Heart right ventricle (tissue), 16 donors: ENCODE results near the gene ZNF543. TPM values are rescaled to one million over a fixed set of nuclear protein-coding genes. Genes with fewer than 3 reads are reported as not detected.
"Not testable (repeated sequence)": the region's sequence is repeated elsewhere in the genome, so short reads cannot be mapped to it uniquely, and the experiment has no call there.

Experiments
- ATAC-seq, 8 donors: fragments of 200-7000 bp; cut with Tn5 transposase; one replicate each; pipeline ENCODE4 v1.9.1; 2020; ENCODE audit warnings: mild to moderate bottlenecking in 8 of 8, moderate library complexity in 8 of 8, moderate number of reproducible peaks in 1 of 8
- DNase-seq, 2 donors: peaks; one replicate each; pipeline ENCODE4 v3.0.0-alpha.2; 2020
- H3K27ac ChIP-seq, 10 donors: fragments of 200-600 bp; sonication (generic) in 2 of 10; one replicate each; pipeline versions ENCODE4 v1.5.0 to v1.8.0; 2020 to 2022; ENCODE audit warnings: mild to moderate bottlenecking in 3 of 10
- H3K27me3 ChIP-seq, 7 donors: fragments of 200-600 bp; one replicate each; pipeline ENCODE4 v1.8.0; 2021 to 2022; ENCODE audit warnings: mild to moderate bottlenecking in 2 of 7
- H3K36me3 ChIP-seq, 9 donors: fragments of 200-600 bp; sonication (generic) in 1 of 9; one replicate each; pipeline versions ENCODE4 v1.5.0 to v1.8.0; 2020 to 2022; ENCODE audit warnings: mild to moderate bottlenecking in 2 of 9
- H3K4me1 ChIP-seq, 9 donors: fragments of 200-600 bp; sonication (generic) in 1 of 9; one replicate each; pipeline versions ENCODE4 v1.5.0 to v1.8.0; 2020 to 2022; ENCODE audit warnings: mild to moderate bottlenecking in 4 of 9
- H3K4me3 ChIP-seq, 10 donors: fragments of 200-600 bp; sonication (generic) in 2 of 10; one replicate each; pipeline versions ENCODE4 v1.5.0 to v1.8.0; 2020 to 2022; ENCODE audit warnings: mild to moderate bottlenecking in 7 of 10, moderate library complexity in 2 of 10
- H3K9me3 ChIP-seq, 11 donors: fragments of 200-600 bp in 10 of 11; sonication (generic) in 2 of 11; one replicate each; pipeline versions ENCODE4 v1.5.0 to v1.8.0; 2013 to 2022; ENCODE audit warnings: mild to moderate bottlenecking in 2 of 11, control low read depth in 1 of 11, moderate library complexity in 1 of 11
- WGBS, 2 donors: extraction: QIAGEN DNeasy Blood & Tissue Kit; methylation state at CpG; one replicate each; pipeline ENCODE4 v1.1.7; 2013; ENCODE audit warnings: inconsistent platforms in 1 of 2; 5-methylcytosine and 5-hydroxymethylcytosine counted together
- intact Hi-C, 10 donors: fragments of 100-400 bp; cut with DNase I; formaldehyde crosslinking; loops; one replicate each; pipeline versions ENCODE4 v1.11.1 to v1.14.2; 2022
- polyA plus RNA-seq, 2 donors: library from polyadenylated mRNA; stranded (reverse); fragments of 200-250 nt; gene quantifications; one replicate each; pipeline ENCODE4 v1.2.3, GENCODE V29; 2013
- total RNA-seq, 10 donors: library from RNA; stranded (reverse); fragmentation: NEBNext Ultra II Directional in 3 of 10; extraction: Animal tissue kit (Norgen Biotek cat#: 25700) in 3 of 10; gene quantifications; one replicate each; pipeline versions ENCODE4 v1.2.1 to v1.2.4, GENCODE V29; 2021 to 2023
- TF ChIP-seq, protein P1 (sequence below), 9 donors: fragments of 200-600 bp; sonication (generic) in 2 of 9; IDR thresholded peaks; one replicate each; pipeline versions ENCODE4 v1.5.0 to v1.8.0; 2021 to 2022; ENCODE audit warnings: antibody characterized with exemption in 9 of 9, mild to moderate bottlenecking in 5 of 9, moderate library complexity in 1 of 9
- donor health status: Arrhythmogenic right ventricular cardiomyopathy.
- donor health status: ischemic (EF 13 %, LVEDD 7.1; RV severe dilation, severe dysfunction).
- donor health status: healthy with polysubstance abuse.
- donor health status: DM: no; HTN: yes; CAD: no.
- donor health status: DM: no; HTN: no; CAD: no.
- donor health status: ischemic (EF 25% LVEDD 6.9; RV normal size, moderate dysfunction).
- donor health status: ischemic (EF 25% LVEDD 5.7; RV mildly dilated, moderate dysfunction).
- donor health status: healthy.
- donor health status: DM: yes; HTN: yes; CAD: no.
- donor health status: Ischemic cardiomyopathy.
- donor health status: ischemic (EF 35%, LVEDD 5.7; RV mildly dilated, moderate dysfunction).
- donor health status: nonischemic (EF 11% LVEDD 7.7; RV severe dilation, severe dysfunction).
- donor health status: DM: yes; HTN: yes; CAD: no.
- donor health status: PGD.
- donor health status: ischemic (EF 29% LVEDD 5.4; RV normal size, mild dysfunction).
- donor health status: nonischemic (EF 23%, LVEDD 6.1; RV moderate dilation, normal function).

ZNF543 gene
- total and polyA plus RNA-seq, 12 donors = 0.86 to 9.2 (median 6.9) TPM

DNA sequence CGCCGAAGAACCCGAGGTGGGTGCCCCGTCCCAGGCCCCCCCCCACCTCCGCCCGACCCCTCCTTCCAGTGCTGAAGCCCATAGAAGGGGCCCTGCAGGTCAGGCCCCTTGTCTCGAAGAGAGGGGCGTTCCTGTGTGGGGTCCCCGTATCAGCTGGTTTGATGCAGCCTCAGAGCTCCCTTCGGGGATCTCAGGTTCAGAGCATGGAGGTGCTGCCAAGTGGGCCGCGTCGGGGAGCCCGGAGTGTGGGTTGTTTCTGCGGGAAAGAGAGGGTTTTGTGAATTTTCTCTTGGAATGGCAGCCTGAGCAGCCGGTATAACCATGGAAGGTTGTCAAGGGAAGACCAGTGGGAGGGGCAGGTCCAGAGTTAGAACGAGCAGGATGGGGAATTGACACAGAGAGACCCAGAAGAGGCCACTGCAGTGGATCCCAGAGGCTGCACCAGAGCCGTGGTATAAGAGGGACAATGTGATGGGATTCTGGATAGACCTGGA, 43.5 kb downstream of the ZNF543 start:
- peak overlapping the region; percentile 70 to 99 (median 96) for H3K27ac ChIP-seq
- DNase-seq (no peak), ATAC-seq (peak in 6 of 8 donors; percentile 0 to 21 (median 12))
- peak overlapping the region; percentile 67 to 94 (median 82) for H3K4me3 ChIP-seq
- TF ChIP-seq, protein P1, sequence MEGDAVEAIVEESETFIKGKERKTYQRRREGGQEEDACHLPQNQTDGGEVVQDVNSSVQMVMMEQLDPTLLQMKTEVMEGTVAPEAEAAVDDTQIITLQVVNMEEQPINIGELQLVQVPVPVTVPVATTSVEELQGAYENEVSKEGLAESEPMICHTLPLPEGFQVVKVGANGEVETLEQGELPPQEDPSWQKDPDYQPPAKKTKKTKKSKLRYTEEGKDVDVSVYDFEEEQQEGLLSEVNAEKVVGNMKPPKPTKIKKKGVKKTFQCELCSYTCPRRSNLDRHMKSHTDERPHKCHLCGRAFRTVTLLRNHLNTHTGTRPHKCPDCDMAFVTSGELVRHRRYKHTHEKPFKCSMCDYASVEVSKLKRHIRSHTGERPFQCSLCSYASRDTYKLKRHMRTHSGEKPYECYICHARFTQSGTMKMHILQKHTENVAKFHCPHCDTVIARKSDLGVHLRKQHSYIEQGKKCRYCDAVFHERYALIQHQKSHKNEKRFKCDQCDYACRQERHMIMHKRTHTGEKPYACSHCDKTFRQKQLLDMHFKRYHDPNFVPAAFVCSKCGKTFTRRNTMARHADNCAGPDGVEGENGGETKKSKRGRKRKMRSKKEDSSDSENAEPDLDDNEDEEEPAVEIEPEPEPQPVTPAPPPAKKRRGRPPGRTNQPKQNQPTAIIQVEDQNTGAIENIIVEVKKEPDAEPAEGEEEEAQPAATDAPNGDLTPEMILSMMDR (IDR thresholded peaks at IDR 0.05) = no peak
- peaks cover 0 to 74% (median 0%) of the 10 kb centered on the region in 11 donors for H3K9me3 ChIP-seq
- H3K36me3 ChIP-seq = peaks cover 0 to 29% (median 3%) of the 10 kb centered on the region in 9 donors
- intact Hi-C loops = loop anchor here in 5 of 10 donors (1.0 to 10.0 kb wide), 6 partner anchors 12 to 689 kb away; partner anchors contain the start of genes ZNF548 (in 4 of the 5), ZNF543 (in 2 of the 5), ZNF304 (in 1 of the 5) and ZNF460 (in 1 of the 5)
- peaks cover 4 to 51% (median 28%) of the 10 kb centered on the region in 9 donors for H3K4me1 ChIP-seq
- no peaks in the 10 kb centered on the region for H3K27me3 ChIP-seq
- WGBS, 2 donors = 1% methylated on average over 12 to 18 of the region's 18 CpGs

DNA sequence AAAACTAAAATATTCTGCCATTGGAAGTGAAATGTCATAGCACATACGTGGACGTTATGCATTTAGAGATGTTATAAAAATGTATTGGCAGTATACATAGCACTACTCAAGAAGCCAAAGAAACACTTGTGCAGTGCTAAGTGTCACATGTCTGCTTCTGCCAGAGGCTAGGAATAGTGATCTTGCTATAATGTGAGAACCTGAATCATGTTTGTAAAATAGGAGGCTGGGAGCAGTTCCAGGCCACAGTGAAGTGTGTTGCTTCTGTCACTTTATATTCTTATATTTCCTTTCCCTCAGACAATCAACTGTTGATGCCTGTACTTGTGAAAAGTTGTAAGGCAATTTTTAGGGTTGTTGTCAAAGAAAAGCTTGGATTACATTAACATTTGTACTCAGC, 46.5 kb downstream of the ZNF543 start:
- no peak for ATAC-seq
- no peak overlapping the region for H3K27ac ChIP-seq

DNA sequence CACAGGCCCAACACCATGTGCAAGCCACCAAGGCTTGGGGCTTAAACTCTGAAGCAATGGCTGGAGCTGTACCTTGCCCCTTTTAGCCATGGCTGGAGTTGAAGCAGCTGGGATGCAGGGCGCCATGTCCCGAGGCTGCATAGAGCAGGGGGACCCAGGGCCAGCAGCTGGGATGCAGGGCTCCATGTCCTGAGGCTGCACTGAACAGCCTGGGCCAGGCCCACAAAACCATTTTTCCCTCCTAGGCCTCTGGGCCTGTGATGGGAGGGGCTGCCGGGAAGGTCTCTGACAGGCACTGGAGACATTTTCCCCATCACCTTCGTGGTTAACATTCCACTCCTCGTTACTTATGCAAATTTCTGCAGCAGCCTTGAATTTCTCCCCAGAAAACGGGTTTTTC, 53.9 kb downstream of the ZNF543 start:
- H3K36me3 ChIP-seq = peaks cover 4 to 83% (median 55%) of the 10 kb centered on the region in 9 donors
- H3K4me1 ChIP-seq = no peaks in the 10 kb centered on the region
- WGBS, 2 donors = 96% methylated on average over 6 of the region's 6 CpGs
- H3K27me3 ChIP-seq = no peaks in the 10 kb centered on the region
- no peak overlapping the region for H3K27ac ChIP-seq
- no peak overlapping the region for H3K4me3 ChIP-seq
- intact Hi-C loops = no loop called here
- TF ChIP-seq, protein P1 (IDR thresholded peaks at IDR 0.05) = no peak
- H3K9me3 ChIP-seq = peaks cover 0 to 53% (median 23%) of the 10 kb centered on the region in 11 donors
- DNase-seq = no peak
- no peak for ATAC-seq

More for the DNA sequence above, 46.5 kb downstream of the ZNF543 start:
- H3K4me3 ChIP-seq = no peak overlapping the region
- peaks cover 0 to 27% (median 0%) of the 10 kb centered on the region in 9 donors for H3K36me3 ChIP-seq
- TF ChIP-seq, protein P1 (IDR thresholded peaks at IDR 0.05) = no peak
- intact Hi-C loops = loop anchor here in 1 of 10 donors (10.0 kb wide), 1 partner anchor 692 kb away; the partner anchor contains the start of gene ZNF835
- DNase-seq = no peak
- H3K9me3 ChIP-seq = peaks cover 0 to 44% (median 0%) of the 10 kb centered on the region in 11 donors
- 90 to 91% methylated on average over 2 of the region's 2 CpGs for WGBS, 2 donors
- H3K4me1 ChIP-seq = peaks cover 4 to 41% (median 21%) of the 10 kb centered on the region in 9 donors
- no peaks in the 10 kb centered on the region for H3K27me3 ChIP-seq

DNA sequence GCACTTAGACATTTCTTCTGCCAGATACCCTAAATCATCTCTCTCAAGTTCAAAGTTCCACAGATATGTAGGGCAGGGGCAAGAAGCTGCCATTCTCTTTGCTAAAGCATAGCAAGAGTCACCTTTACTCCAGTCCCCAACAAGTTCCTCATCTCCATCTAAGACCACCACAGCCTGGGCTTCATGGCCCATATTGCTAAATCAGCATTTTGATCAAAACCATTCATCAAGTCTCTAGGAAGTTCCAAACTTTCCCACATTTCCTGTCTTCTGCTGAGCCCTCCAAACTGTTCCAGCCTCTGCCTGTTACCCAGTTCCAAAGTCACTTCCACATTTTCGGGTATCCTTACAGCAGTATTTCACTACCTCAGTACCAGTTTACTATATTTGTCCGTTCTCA, 54.4 kb downstream of the ZNF543 start:
- ATAC-seq, DNase-seq, H3K4me3 ChIP-seq, H3K4me1 ChIP-seq, H3K27ac ChIP-seq, intact Hi-C loops, H3K27me3 ChIP-seq: not testable (repeated sequence)
- WGBS, 2 donors = 97 to 100% methylated on average over 2 of the region's 2 CpGs
- peaks cover 0 to 58% (median 23%) of the 10 kb centered on the region in 11 donors for H3K9me3 ChIP-seq
- peaks cover 4 to 86% (median 55%) of the 10 kb centered on the region in 9 donors for H3K36me3 ChIP-seq

DNA sequence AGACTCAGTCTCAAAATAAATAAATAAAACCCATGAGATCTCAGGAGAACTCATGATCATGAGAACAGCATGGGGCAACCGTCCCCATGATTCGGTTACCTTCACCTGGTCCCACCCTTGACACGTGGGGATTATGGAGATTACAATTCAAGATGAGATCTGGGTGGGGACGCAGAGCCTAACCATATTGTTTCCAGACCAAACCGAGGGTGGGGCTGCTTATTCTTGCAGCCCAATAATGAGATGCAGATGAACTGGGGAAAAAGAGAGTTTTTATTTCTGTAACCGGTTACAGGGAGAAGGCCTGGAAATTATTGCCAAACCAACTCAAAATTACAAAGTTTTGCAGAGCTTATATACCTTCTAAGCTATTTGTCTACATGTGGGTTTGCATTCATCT, 55.9 kb downstream of the ZNF543 start:
- ATAC-seq (no peak), DNase-seq (no peak)
- H3K27ac ChIP-seq = no peak overlapping the region
- H3K9me3 ChIP-seq = peaks cover 0 to 73% (median 23%) of the 10 kb centered on the region in 11 donors
- H3K36me3 ChIP-seq = peaks cover 4 to 83% (median 55%) of the 10 kb centered on the region in 9 donors
- TF ChIP-seq, protein P1 (IDR thresholded peaks at IDR 0.05) = no peak
- no peaks in the 10 kb centered on the region for H3K4me1 ChIP-seq
- intact Hi-C loops = no loop called here
- no peak overlapping the region for H3K4me3 ChIP-seq
- no peaks in the 10 kb centered on the region for H3K27me3 ChIP-seq
- 95 to 96% methylated on average over 6 of the region's 6 CpGs for WGBS, 2 donors
